ENCODE data around the gene TESK2.

DNA sequence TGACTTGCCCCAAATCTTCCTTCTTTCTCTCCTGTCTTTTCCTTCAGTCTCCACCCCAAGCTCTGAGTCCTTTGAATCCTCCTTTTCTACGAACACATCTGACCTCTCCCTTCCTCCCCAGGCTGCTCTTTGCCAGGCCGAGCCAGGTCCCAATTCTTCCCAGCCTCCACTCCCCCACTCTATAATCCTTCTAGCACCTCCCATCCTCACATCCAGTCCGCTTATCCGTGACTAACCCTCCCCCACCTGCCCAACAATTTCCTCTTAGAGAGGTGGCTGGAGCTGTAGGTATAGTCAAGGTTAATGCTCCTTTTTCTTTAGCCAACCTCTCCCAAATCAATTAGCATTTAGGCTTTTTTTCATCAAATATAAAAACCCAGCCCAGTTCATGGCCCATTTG, 173.8 kb downstream of the TESK2 start:
- TF ChIP-seq EZH2 (IDR thresholded peaks at IDR 0.05) (no peak), POLR2AphosphoS5 (IDR thresholded peaks at IDR 0.05; ENCODE audit: borderline replicate concordance, low read depth, low read length) (no peak)
